IMR-90 (cell line): ENCODE measurements around the gene MTUS2. TPM values are rescaled to one million over a fixed set of nuclear protein-coding genes. Genes with fewer than 3 reads are reported as not detected.

Experiments
- ATAC-seq: fragments of 200-7000 bp; cut with Tn5 transposase; 2 replicates; pipeline ENCODE4 v1.9.1; 2020; ENCODE audit warnings: low read depth, mild to moderate bottlenecking, moderate library complexity
- BruUV-seq: library from RNA; stranded (reverse); fragments of 400-500 nt; replicated peaks from 2 replicates; lab custom pipeline; 2021; lab: Mats Ljungman, UMichigan
- CTCF ChIA-PET: fragments of 300-600 bp; formaldehyde crosslinking; extraction: SDS; loops from one replicate; lab custom pipeline; 2021; ENCODE audit warnings: antibody characterized with exemption; lab: Yijun Ruan, JAX
- POLR2A ChIA-PET: fragments of 300-600 bp; sonication (Branson Sonifier 250); formaldehyde crosslinking; loops from one replicate; lab custom pipeline; 2022; ENCODE audit warnings: antibody characterized with exemption; ENCODE audit not compliant: unreplicated experiment; lab: Charles Lee
- DNase-seq: peaks from one replicate; pipeline ENCODE4 v3.0.0; 2013
- H2AFZ ChIP-seq: replicated peaks from 2 replicates; pipeline ENCODE3; 2013; ENCODE audit warnings: low read length, mild to moderate bottlenecking; ENCODE audit not compliant: poor library complexity
- H2AK5ac ChIP-seq: 2 replicates; pipeline ENCODE4 v1.6.1; 2013; ENCODE audit warnings: low read depth, low read length, inconsistent platforms
- H2AK9ac ChIP-seq: replicated peaks from 2 replicates; pipeline ENCODE3; 2013; ENCODE audit warnings: mild to moderate bottlenecking, low read depth, low read length, moderate library complexity; ENCODE audit not compliant: poor library complexity
- H2BK120ac ChIP-seq: 2 replicates; pipeline ENCODE4 v1.6.1; 2013; ENCODE audit warnings: low read depth, low read length, inconsistent platforms
- H2BK15ac ChIP-seq: 3 replicates; pipeline ENCODE4 v1.6.1; 2013; ENCODE audit warnings: low read depth, low read length, inconsistent platforms
- H2BK20ac ChIP-seq: 2 replicates; pipeline ENCODE4 v1.6.1; 2013; ENCODE audit warnings: low read depth, mild to moderate bottlenecking, inconsistent platforms, low read length, moderate library complexity
- H2BK5ac ChIP-seq: 2 replicates; pipeline ENCODE4 v1.6.1; 2013; ENCODE audit warnings: mild to moderate bottlenecking, low read depth, low read length, inconsistent platforms; ENCODE audit not compliant: poor library complexity, severe bottlenecking
- H3K14ac ChIP-seq: replicated peaks from 2 replicates; pipeline ENCODE4 v1.6.1; 2013; ENCODE audit warnings: low read depth, low read length, inconsistent platforms
- H3K18ac ChIP-seq: 2 replicates; pipeline ENCODE4 v1.6.1; 2013; ENCODE audit warnings: low read depth, low read length, control low read depth
- H3K23ac ChIP-seq: 2 replicates; pipeline ENCODE4 v1.6.1; 2013; ENCODE audit warnings: low read depth, low read length, inconsistent platforms
- H3K27ac ChIP-seq: 2 replicates; pipeline ENCODE4 v1.5.1; 2013; ENCODE audit warnings: mild to moderate bottlenecking, control low read depth, low read length; ENCODE audit not compliant: insufficient read depth
- H3K27me3 ChIP-seq: 2 replicates; pipeline ENCODE4 v1.6.1; 2013; ENCODE audit warnings: low read length; ENCODE audit not compliant: control insufficient read depth, insufficient read depth
- H3K36me3 ChIP-seq: 2 replicates; pipeline ENCODE4 v1.6.1; 2013; ENCODE audit warnings: low read length, mixed read lengths; ENCODE audit not compliant: control insufficient read depth, insufficient read depth
- H3K4ac ChIP-seq: 2 replicates; pipeline ENCODE4 v1.6.1; 2013; ENCODE audit warnings: low read depth, low read length, inconsistent platforms
- H3K4me1 ChIP-seq: 2 replicates; pipeline ENCODE4 v1.6.1; 2013; ENCODE audit warnings: low read length, mixed read lengths; ENCODE audit not compliant: control insufficient read depth, insufficient read depth
- H3K4me2 ChIP-seq: 2 replicates; pipeline ENCODE4 v1.6.1; 2013; ENCODE audit warnings: low read depth, mild to moderate bottlenecking, control low read depth, low read length, moderate library complexity
- H3K4me3 ChIP-seq: 2 replicates; pipeline ENCODE4 v1.5.1; 2013; ENCODE audit warnings: low read depth, mild to moderate bottlenecking, control low read depth, low read length, moderate library complexity; ENCODE audit not compliant: insufficient read depth
- H3K56ac ChIP-seq: 2 replicates; pipeline ENCODE4 v1.6.1; 2013; ENCODE audit warnings: low read length, inconsistent platforms; ENCODE audit not compliant: insufficient read depth; ENCODE audit errors: extremely low read depth
- H3K79me1 ChIP-seq, 2 experiments: 2 replicates each; pipeline ENCODE4 v1.6.1; 2013; ENCODE audit warnings: low read length in 2 of 2, inconsistent platforms in 1 of 2, low read depth in 1 of 2
- H3K9ac ChIP-seq: 2 replicates; pipeline ENCODE4 v1.6.1; 2013; ENCODE audit warnings: low read depth, low read length, control low read depth
- H3K9me1 ChIP-seq: 2 replicates; pipeline ENCODE4 v1.6.1; 2013; ENCODE audit warnings: low read length, inconsistent platforms; ENCODE audit not compliant: insufficient read depth
- H3K9me3 ChIP-seq: 2 replicates; pipeline ENCODE4 v1.6.1; 2013; ENCODE audit warnings: low read length; ENCODE audit not compliant: control insufficient read depth, insufficient read depth
- H4K20me1 ChIP-seq: 2 replicates; pipeline ENCODE4 v1.6.1; 2013; ENCODE audit warnings: low read length, inconsistent platforms; ENCODE audit not compliant: insufficient read depth
- H4K5ac ChIP-seq: 2 replicates; pipeline ENCODE4 v1.6.1; 2013; ENCODE audit warnings: mild to moderate bottlenecking, low read depth, low read length, control low read depth
- H4K8ac ChIP-seq, 2 experiments: 2 replicates each; pipeline ENCODE4 v1.6.1; 2013; ENCODE audit warnings: low read depth in 2 of 2, low read length in 2 of 2, control low read depth in 1 of 2, inconsistent platforms in 1 of 2
- H4K91ac ChIP-seq: 2 replicates; pipeline ENCODE4 v1.6.1; 2013; ENCODE audit warnings: low read depth, low read length, inconsistent platforms; ENCODE audit not compliant: insufficient read depth
- CEBPB ChIP-seq: IDR thresholded peaks from 2 replicates; pipeline ENCODE4 v1.6.1; 2012; ENCODE audit warnings: low read depth, low read length, improper control_type of control experiment
- MAFK ChIP-seq: IDR thresholded peaks from 2 replicates; pipeline ENCODE4 v1.6.1; 2012; ENCODE audit warnings: low read depth, low read length, improper control_type of control experiment
- RAD21 ChIP-seq: IDR thresholded peaks from 2 replicates; pipeline ENCODE4 v1.6.1; 2012; ENCODE audit warnings: low read length, improper control_type of control experiment
- WGBS, 2 experiments: methylation state at CpG; one replicate each; pipeline versions ENCODE4 v1.1.5 to v1.1.7; 2013; ENCODE audit warnings: missing lambda C conversion rate in 2 of 2; ENCODE audit not compliant: insufficient read length in 1 of 2; ENCODE audit errors: extremely low coverage in 2 of 2; 5-methylcytosine and 5-hydroxymethylcytosine counted together
- dilution Hi-C: fragments of 300-500 bp; cut with HindIII; formaldehyde crosslinking; loops from one replicate; pipeline ENCODE4 v1.14.3; 2018; ENCODE audit warnings: low sequenced_read_pairs; ENCODE audit not compliant: unreplicated experiment
- in situ Hi-C: fragments of 300-500 bp; cut with MboI; formaldehyde crosslinking; loops from 3 replicates; pipeline ENCODE4 v1.14.3; 2019; ENCODE audit warnings: low sequenced_read_pairs, inconsistent platforms, mixed read lengths
- intact Hi-C: fragments of 100-400 bp; cut with micrococcal nuclease; formaldehyde crosslinking; loops from 2 replicates; pipeline ENCODE4 v1.10.0; 2022
- polyA plus RNA-seq, 3 experiments: library from polyadenylated mRNA; depleted of rRNA; stranded (reverse); fragments of >200 nt; gene quantifications; 2 replicates each; pipeline ENCODE4 v1.2.3, GENCODE V29; 2012; ENCODE audit warnings: low replicate concordance in 1 of 3
- total RNA-seq: library from RNA; depleted of rRNA; stranded (reverse); fragments of >200 nt; gene quantifications from 2 replicates; pipeline ENCODE4 v1.2.3, GENCODE V29; 2012
- TF ChIP-seq, protein P1 (sequence below): fragments of 150-350 bp; IDR thresholded peaks from 2 replicates; pipeline ENCODE4 v1.6.1; 2017; ENCODE audit warnings: mild to moderate bottlenecking, antibody characterized with exemption, low read length, low read depth
- TF ChIP-seq, protein P2 (sequence below): conservative IDR thresholded peaks from 2 replicates; pipeline ENCODE4 v1.5.1; 2012; ENCODE audit warnings: mild to moderate bottlenecking, low read depth, low read length, improper control_type of control experiment

The MTUS2 gene
- total and polyA plus RNA-seq, 2 of the 4 experiments (the other 2 are of a cell fraction), result under 0.01 to 0.02 TPM

DNA sequence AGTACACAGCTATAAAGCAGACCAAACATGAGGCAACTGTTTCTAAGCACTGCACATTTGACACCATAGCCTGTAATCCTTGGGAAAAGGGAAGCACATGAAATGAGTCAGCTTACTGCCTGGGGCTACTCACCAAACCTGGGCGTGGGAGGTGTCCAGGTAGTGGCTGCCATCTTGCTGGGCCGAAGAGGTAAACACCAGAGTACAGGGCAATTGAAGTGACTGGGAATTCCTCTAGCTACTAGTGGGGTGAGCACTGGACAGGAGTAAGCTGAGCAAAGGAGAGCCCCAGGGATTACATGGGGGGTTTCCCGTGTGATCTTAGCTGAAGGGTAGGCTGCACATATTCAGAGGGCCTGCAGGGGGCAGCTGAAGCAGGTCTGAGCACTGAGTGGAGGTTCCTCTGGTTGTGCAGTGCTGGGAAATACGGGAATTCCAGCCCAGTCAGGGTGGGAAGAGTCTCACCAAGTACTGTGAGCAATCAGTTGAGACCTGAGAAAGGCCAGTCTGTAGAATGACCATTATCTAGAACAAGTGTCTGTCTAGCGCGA, 634.9 kb downstream of the MTUS2 start:
- Histone ChIP-seq H2AK9ac (no peak overlapping the region), H3K79me1 (no peaks in the 10 kb centered on the region), H3K14ac (no peak overlapping the region), H2BK20ac (no peak overlapping the region), H3K4me1 (no peaks in the 10 kb centered on the region), H4K8ac (no peak overlapping the region), H4K20me1 (no peaks in the 10 kb centered on the region), H3K27ac (no peak overlapping the region), H3K18ac (no peak overlapping the region), H3K4me2 (no peak overlapping the region), H3K23ac (no peak overlapping the region), H2AK5ac (no peak overlapping the region), H2BK5ac (no peak overlapping the region), H3K56ac (no peak overlapping the region), H2BK120ac (no peak overlapping the region), H3K36me3 (no peaks in the 10 kb centered on the region), H3K9me1 (no peaks in the 10 kb centered on the region), H3K9me3 (no peaks in the 10 kb centered on the region), H2BK15ac (no peak overlapping the region), H3K9ac (no peak overlapping the region), H2AFZ (no peak overlapping the region), H4K91ac (no peak overlapping the region), H3K27me3 (peaks cover 18% of the 10 kb centered on the region), H3K4ac (no peak overlapping the region), H4K5ac (no peak overlapping the region), H3K4me3 (no peak overlapping the region)
- intact Hi-C loops (no loop called here), in situ Hi-C loops (no loop called here), dilution Hi-C loops (no loop called here)
- CTCF ChIA-PET, result interaction anchor here (2.2 kb wide), 1 partner anchor 17 kb away, joined by 10 read pairs; no protein-coding TSS in a partner anchor
- DNase-seq (peak; percentile 7), ATAC-seq (no peak)
- POLR2A ChIA-PET, result no interaction called here
- WGBS, 2 experiments, result 40% methylated on average over 1 of the region's 6 CpGs; no CpG with 5 or more reads in 1 of the 2 experiments
- BruUV-seq, result no TSS peak
- TF ChIP-seq CEBPB, result no peak
- TF ChIP-seq MAFK, result no peak
- peak; percentile 12; the same call in 1 of the 2 replicates for TF ChIP-seq RAD21
- TF ChIP-seq, protein P1, sequence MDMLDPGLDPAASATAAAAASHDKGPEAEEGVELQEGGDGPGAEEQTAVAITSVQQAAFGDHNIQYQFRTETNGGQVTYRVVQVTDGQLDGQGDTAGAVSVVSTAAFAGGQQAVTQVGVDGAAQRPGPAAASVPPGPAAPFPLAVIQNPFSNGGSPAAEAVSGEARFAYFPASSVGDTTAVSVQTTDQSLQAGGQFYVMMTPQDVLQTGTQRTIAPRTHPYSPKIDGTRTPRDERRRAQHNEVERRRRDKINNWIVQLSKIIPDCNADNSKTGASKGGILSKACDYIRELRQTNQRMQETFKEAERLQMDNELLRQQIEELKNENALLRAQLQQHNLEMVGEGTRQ, result no peak
- TF ChIP-seq, protein P2, sequence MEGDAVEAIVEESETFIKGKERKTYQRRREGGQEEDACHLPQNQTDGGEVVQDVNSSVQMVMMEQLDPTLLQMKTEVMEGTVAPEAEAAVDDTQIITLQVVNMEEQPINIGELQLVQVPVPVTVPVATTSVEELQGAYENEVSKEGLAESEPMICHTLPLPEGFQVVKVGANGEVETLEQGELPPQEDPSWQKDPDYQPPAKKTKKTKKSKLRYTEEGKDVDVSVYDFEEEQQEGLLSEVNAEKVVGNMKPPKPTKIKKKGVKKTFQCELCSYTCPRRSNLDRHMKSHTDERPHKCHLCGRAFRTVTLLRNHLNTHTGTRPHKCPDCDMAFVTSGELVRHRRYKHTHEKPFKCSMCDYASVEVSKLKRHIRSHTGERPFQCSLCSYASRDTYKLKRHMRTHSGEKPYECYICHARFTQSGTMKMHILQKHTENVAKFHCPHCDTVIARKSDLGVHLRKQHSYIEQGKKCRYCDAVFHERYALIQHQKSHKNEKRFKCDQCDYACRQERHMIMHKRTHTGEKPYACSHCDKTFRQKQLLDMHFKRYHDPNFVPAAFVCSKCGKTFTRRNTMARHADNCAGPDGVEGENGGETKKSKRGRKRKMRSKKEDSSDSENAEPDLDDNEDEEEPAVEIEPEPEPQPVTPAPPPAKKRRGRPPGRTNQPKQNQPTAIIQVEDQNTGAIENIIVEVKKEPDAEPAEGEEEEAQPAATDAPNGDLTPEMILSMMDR, result peak; percentile 36
